Skeletal muscle satellite cell (primary cell): ENCODE data around the gene ZMAT1. TPM values are rescaled to one million over a fixed set of nuclear protein-coding genes. Genes with fewer than 3 reads are reported as not detected.
"Not testable (repeated sequence)": the region's sequence is repeated elsewhere in the genome, so short reads cannot be mapped to it uniquely, and the experiment has no call there.

Experiments used
- H3K27me3 ChIP-seq: 2 replicates; pipeline ENCODE4 v1.7.0; 2013; ENCODE audit warnings: low read length; ENCODE audit not compliant: control insufficient read depth, insufficient read depth
- H3K36me3 ChIP-seq: 2 replicates; pipeline ENCODE4 v1.7.0; 2013; ENCODE audit warnings: mild to moderate bottlenecking, control low read depth, low read length; ENCODE audit not compliant: insufficient read depth
- H3K4me1 ChIP-seq: 2 replicates; pipeline ENCODE4 v1.7.0; 2013; ENCODE audit warnings: low read length; ENCODE audit not compliant: control insufficient read depth, insufficient read depth
- H3K4me2 ChIP-seq: 2 replicates; pipeline ENCODE4 v1.7.0; 2013; ENCODE audit warnings: mild to moderate bottlenecking, low read length
- H3K4me3 ChIP-seq: 2 replicates; pipeline ENCODE4 v1.7.0; 2013; ENCODE audit warnings: low read length
- H3K9ac ChIP-seq: 2 replicates; pipeline ENCODE4 v1.7.0; 2013; ENCODE audit warnings: mild to moderate bottlenecking, low read depth, low read length, moderate library complexity
- H3K9me3 ChIP-seq: replicated peaks from 2 replicates; pipeline ENCODE4 v1.7.0; 2013; ENCODE audit warnings: mild to moderate bottlenecking, control low read depth, low read length
- total RNA-seq: library from RNA; depleted of rRNA; stranded (reverse); fragments of >200 nt; gene quantifications from 2 replicates; pipeline ENCODE4 v1.2.3, GENCODE V29; 2012; rRNA removed

Gene ZMAT1
- under 0.01 and 0.22 TPM in 2 replicates for total RNA-seq

- Histone ChIP-seq H3K4me1 (no peaks in the 10 kb centered on the region), H3K36me3 (no peaks in the 10 kb centered on the region), H3K4me3 (peak within 1 kb of the TSS; percentile 70), H3K9ac (no peak within 1 kb of the TSS), H3K4me2 (peak within 1 kb of the TSS; percentile 64), H3K9me3 (no peaks in the 10 kb centered on the region), H3K27me3 (peaks cover 7% of the 10 kb centered on the region)
Observed at GRCh38 chrX:101931488-101932248, at the start of gene ZMAT1. Gene ZMAT1 (minus strand): TSS chrX:101932027. CDS start chrX:101932008, 19 bp downstream.

DNA sequence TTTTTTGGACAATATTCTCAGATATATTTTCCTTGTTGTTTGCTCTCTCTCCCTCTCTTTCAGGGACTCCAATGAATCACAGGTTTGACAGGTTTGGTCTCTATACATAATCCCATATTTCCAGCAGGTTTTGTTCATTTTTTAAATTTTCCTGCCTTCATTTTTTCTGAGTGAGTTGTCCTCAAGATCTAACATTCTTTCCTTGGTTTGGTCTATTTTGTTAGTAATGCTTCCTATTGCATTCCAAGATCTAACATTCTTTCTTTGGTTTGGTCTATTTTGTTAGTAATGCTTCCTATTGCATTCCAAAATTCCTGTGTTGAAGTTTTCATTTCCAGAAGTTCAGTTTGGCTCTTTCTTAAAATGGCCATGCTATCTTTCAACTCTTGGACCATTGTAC is 45.3 kb upstream of the ZMAT1 start:
- H3K36me3 ChIP-seq: no peaks in the 10 kb centered on the region
- no peaks in the 10 kb centered on the region for H3K4me1 ChIP-seq
- no peaks in the 10 kb centered on the region for H3K9me3 ChIP-seq
- H3K4me3 ChIP-seq: no peak overlapping the region
- H3K4me2 ChIP-seq: no peak overlapping the region
- no peak overlapping the region for H3K9ac ChIP-seq
- H3K27me3 ChIP-seq: no peaks in the 10 kb centered on the region

GRCh38 chrX:101973066-101973465 is 41.2 kb upstream of the ZMAT1 start:
- Histone ChIP-seq H3K4me3 (no peak overlapping the region), H3K4me1 (no peaks in the 10 kb centered on the region), H3K9me3 (no peaks in the 10 kb centered on the region), H3K4me2 (no peak overlapping the region), H3K36me3 (no peaks in the 10 kb centered on the region), H3K9ac (no peak overlapping the region), H3K27me3 (no peaks in the 10 kb centered on the region)

DNA sequence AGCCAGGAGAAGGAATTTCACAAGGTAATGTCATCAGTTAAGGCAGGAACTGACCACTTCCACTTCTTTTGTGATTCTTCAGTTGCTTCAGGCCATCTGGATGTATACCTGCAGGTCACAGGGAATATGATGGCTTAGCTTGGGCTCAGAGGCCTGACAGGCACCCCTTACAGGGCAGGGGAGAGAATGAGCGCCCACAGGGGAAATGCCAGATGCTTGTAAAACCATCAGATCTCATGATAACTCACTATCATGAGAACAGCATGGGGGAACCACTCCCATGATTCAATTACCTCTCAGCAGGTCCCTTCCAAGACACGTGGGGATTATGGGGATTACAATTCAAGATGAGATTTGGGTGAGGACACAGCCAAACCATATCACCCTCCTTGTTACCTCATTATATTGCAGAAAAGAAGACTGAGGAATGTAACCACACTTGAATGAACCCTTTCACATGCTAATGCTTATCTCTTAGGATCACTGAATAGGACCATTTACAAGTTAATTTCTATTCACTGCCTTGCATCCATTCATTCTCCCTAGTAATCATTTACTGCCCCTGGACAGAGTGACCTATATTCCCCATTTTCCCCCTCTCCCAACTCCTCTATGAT is 33.2 kb upstream of the ZMAT1 start:
- H3K27me3 ChIP-seq: peaks cover 12% of the 10 kb centered on the region
- not testable (repeated sequence) for H3K9me3 ChIP-seq, H3K4me1 ChIP-seq, H3K36me3 ChIP-seq, H3K4me2 ChIP-seq, H3K9ac ChIP-seq, H3K4me3 ChIP-seq

DNA sequence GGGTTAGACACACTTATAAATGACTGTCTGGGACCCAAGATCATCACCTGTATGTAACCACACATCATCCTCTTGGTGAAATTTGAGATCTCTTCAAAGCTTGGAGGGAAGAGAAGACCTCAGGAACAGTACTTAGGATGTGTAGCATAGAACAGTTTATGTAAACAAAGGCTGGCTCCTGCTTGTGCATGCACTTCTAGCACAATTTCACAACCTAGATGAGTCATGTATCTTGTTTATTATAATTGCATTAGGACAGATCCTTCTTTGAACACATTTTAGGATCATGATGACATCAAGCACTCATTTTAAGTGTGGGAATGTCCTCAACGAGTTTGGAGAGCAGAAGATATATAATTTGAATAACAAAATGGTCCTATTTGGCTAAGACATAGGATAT is 26.3 kb upstream of the ZMAT1 start:
- no peaks in the 10 kb centered on the region for H3K9me3 ChIP-seq
- H3K4me3 ChIP-seq: no peak overlapping the region
- no peaks in the 10 kb centered on the region for H3K4me1 ChIP-seq
- H3K36me3 ChIP-seq: no peaks in the 10 kb centered on the region
- peaks cover 10% of the 10 kb centered on the region for H3K27me3 ChIP-seq
- H3K9ac ChIP-seq: no peak overlapping the region
- no peak overlapping the region for H3K4me2 ChIP-seq

DNA sequence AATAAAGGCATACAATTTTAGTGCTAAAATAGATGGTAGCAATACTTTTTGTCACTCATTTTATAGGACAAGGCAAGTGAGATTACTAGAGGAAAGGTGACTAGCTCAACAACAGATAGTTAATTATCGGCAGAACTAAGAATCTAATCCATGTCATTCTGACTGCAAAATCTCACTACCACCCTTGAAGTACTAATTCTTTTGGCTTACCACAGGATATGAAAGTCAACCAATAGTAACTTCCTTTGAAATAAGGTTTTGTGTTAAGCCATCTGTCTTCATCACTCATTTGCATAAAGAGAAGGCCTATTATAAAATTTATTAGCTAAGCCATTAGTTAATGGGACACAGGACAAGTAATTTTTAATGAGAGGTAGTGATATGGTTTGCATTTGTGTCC is 25.3 kb upstream of the ZMAT1 start:
- Histone ChIP-seq H3K36me3 (no peaks in the 10 kb centered on the region), H3K9ac (no peak overlapping the region), H3K27me3 (peaks cover 10% of the 10 kb centered on the region), H3K9me3 (no peaks in the 10 kb centered on the region), H3K4me3 (no peak overlapping the region), H3K4me2 (no peak overlapping the region), H3K4me1 (no peaks in the 10 kb centered on the region)

DNA sequence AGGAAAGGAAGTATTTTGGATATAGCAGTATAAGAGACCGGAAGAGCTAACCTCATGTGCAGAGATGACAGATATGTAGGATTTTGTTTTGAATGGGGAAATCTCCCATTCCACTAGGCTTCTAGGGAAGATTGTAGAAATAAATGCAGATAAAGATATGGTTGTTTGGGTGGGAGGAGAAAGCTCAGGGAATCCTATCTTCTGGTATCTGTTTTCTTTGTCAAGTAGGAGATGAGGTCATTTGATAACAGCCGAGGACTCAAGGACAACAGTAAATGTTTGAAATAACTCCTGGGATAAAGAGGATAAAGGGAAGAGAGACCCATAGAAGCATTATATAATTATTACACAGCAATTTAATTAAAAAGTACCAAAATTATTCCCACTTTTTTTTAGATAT is 24.7 kb upstream of the ZMAT1 start:
- no peak overlapping the region for H3K4me3 ChIP-seq
- H3K9ac ChIP-seq: no peak overlapping the region
- no peaks in the 10 kb centered on the region for H3K36me3 ChIP-seq
- H3K27me3 ChIP-seq: peaks cover 10% of the 10 kb centered on the region
- H3K4me1 ChIP-seq: no peaks in the 10 kb centered on the region
- no peaks in the 10 kb centered on the region for H3K9me3 ChIP-seq
- H3K4me2 ChIP-seq: no peak overlapping the region

DNA sequence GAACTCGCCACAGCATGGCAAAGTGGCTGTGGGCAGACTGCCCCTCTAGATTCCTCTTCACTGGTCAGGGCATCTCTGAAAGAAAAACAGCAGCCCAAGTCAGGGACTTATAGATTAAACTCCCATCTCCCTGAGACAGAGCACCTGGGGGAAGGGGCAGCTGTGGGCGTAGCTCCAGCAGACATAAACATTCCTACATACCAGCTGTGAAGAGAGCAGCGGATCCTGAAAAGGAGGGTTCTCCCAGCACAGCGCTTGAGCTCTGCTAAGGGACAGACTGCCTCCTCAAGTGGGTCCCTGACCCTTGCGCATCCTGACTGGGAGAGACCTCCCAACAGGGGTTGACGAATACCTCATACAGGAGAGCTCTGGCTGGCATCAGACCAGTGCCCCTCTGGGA is 18.8 kb upstream of the ZMAT1 start:
- Histone ChIP-seq H3K27me3 (peaks cover 13% of the 10 kb centered on the region), H3K4me2 (no peak overlapping the region), H3K36me3 (no peaks in the 10 kb centered on the region), H3K4me3 (no peak overlapping the region), H3K9ac (no peak overlapping the region), H3K4me1 (no peaks in the 10 kb centered on the region), H3K9me3 (no peaks in the 10 kb centered on the region)

DNA sequence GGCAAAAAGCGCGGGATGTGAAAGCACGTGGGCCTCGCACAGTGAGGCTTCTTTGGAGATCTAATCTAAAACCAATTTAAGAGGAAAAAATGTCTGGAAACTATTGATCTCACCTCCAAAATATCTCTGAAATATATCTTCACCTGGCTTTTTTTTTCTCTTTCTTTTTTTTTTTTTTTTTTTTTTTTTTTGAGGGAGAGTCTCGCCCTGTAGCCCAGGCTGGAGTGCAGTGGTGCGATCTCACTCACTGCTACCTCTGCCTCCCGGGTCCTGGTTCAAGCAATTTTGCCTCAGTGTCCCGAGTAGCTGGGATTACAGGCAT is 383 bp upstream of the ZMAT1 start:
- no peak overlapping the region for H3K9ac ChIP-seq
- no peaks in the 10 kb centered on the region for H3K4me1 ChIP-seq
- no peaks in the 10 kb centered on the region for H3K9me3 ChIP-seq
- no peaks in the 10 kb centered on the region for H3K36me3 ChIP-seq
- H3K4me2 ChIP-seq: peak overlapping the region; percentile 64
- peaks cover 4% of the 10 kb centered on the region for H3K27me3 ChIP-seq
- H3K4me3 ChIP-seq: peak overlapping the region; percentile 70

- Histone ChIP-seq H3K9me3 (no peaks in the 10 kb centered on the region), H3K4me1 (no peaks in the 10 kb centered on the region), H3K9ac (no peak overlapping the region), H3K27me3 (peaks cover 7% of the 10 kb centered on the region), H3K4me3 (peak overlapping the region; percentile 70), H3K36me3 (no peaks in the 10 kb centered on the region), H3K4me2 (peak overlapping the region; percentile 64)
Observed at GRCh38 chrX:101931136-101931487, 715 bp downstream of the ZMAT1 start.

DNA sequence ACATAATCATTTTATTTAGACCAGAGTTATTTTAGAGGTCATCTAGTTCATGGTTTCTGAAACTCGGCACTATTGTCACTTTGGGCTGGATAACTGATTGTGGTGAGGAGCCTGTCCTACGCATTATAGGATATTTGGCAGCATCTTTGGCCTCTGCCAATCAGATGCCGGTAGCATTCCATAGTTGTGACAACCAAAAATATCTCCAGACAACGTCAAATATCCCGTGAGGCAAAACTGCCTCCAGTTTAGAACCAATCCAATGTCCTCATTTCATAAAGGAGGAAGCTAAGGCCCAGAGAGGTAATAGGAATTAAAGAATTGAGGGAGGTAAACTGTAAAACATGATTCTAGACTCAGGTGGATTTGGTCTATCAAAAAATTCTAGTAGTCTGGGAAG is 6.1 kb downstream of the ZMAT1 start:
- Histone ChIP-seq H3K4me2 (no peak overlapping the region), H3K9me3 (no peaks in the 10 kb centered on the region), H3K36me3 (no peaks in the 10 kb centered on the region), H3K9ac (no peak overlapping the region), H3K4me3 (no peak overlapping the region), H3K4me1 (no peaks in the 10 kb centered on the region), H3K27me3 (peaks cover 11% of the 10 kb centered on the region)

- peaks cover 2% of the 10 kb centered on the region for H3K27me3 ChIP-seq
- no peak overlapping the region for H3K9ac ChIP-seq
- no peaks in the 10 kb centered on the region for H3K36me3 ChIP-seq
- H3K4me3 ChIP-seq: no peak overlapping the region
- H3K9me3 ChIP-seq: no peaks in the 10 kb centered on the region
- H3K4me1 ChIP-seq: no peaks in the 10 kb centered on the region
- H3K4me2 ChIP-seq: no peak overlapping the region
Observed at GRCh38 chrX:101918751-101919150, 13.1 kb downstream of the ZMAT1 start.
